ENCODE data around the gene COG2. TPM values are rescaled to one million over a fixed set of nuclear protein-coding genes. Genes with fewer than 3 reads are reported as not detected.
"Not testable (repeated sequence)": the region's sequence is repeated elsewhere in the genome, so short reads cannot be mapped to it uniquely, and the experiment has no call there.

COG2 gene
- total RNA-seq, 2 donors from 2014 or later = 22.9 to 31.0 TPM

DNA sequence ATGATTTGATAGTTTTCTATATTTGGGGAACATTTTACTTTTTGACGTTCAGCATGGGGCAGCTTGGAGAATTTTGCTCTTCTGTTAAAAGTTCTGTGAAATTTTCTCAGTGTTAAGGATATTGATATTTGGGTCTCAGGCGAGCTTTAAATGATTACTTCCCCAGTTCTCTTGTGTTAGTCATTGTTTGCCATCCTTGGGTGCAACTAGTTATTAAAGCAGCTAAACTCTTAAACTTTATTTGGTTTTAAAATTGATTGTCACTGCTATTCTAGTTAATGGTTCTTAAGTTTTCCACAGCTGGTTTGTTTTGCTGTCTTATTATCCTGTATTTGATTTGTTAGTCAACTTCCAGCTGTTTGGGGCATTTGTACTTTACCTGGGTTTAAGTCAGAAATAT lies 9.0 kb downstream of the COG2 start:
- no peaks in the 10 kb centered on the region for H3K36me3 ChIP-seq
- H3K27ac ChIP-seq = no peak overlapping the region
- H3K4me1 ChIP-seq (ENCODE audit: control insufficient read depth in 1 of 2, low read depth in 2 of 2) = no peaks in the 10 kb centered on the region
- DNase-seq (ENCODE audit: low spot score) (no peak), ATAC-seq (ENCODE audit: insufficient number of reproducible peaks, low FRiP score, low read depth) (no peak)
- TF ChIP-seq CTCF (IDR thresholded peaks at IDR 0.05) = no peak
- H3K4me3 ChIP-seq = no peak overlapping the region
- no peaks in the 10 kb centered on the region for H3K9me3 ChIP-seq
- H3K27me3 ChIP-seq (replicated peaks; ENCODE audit: insufficient read depth) = no peaks in the 10 kb centered on the region

DNA sequence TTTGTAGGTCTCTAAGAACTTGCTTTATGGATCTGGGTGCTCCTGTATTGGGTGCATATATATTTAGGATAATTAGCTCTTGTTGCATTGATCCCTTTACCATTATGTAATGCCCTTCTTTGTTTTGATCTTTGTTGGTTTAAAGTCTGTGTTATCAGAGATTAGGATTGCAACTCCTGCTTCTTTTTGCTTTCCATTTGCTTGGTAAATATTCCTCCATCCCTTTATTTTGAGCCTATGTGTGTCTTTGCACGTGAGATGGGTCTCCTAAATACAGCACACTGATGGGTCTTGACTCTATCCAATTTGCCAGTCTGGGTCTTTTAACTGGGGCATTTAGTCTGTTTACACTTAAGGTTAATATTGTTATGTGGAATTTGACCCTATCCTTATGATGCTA lies 14.4 kb downstream of the COG2 start:
- not testable (repeated sequence) for H3K4me3 ChIP-seq; ATAC-seq (ENCODE audit: insufficient number of reproducible peaks, low FRiP score, low read depth)

DNA sequence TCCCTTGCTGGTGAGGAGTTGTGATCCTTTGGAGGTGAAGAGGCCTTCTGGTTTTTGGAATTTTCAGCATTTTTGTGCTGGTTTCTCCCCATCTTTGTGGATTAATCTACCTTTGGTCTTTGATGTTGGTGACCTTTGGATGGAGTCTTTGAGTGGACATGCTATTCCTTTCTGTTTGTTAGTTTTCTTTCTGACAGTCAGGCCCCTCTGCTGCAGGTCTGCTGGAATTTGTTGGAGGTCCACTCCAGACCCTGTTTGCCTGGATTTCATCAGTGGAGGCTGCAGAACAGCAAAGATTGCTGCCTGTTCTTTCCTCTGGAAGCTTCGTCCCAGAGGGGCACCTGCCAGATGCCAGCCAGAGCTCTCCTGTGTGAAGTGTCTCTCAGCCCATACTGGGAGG lies 15.8 kb downstream of the COG2 start:
- not testable (repeated sequence) for H3K27ac ChIP-seq; ATAC-seq (ENCODE audit: insufficient number of reproducible peaks, low FRiP score, low read depth); H3K27me3 ChIP-seq (replicated peaks; ENCODE audit: insufficient read depth); H3K9me3 ChIP-seq; DNase-seq (ENCODE audit: low spot score); H3K4me3 ChIP-seq; H3K4me1 ChIP-seq (ENCODE audit: control insufficient read depth in 1 of 2, low read depth in 2 of 2); H3K36me3 ChIP-seq

More for the DNA sequence above, 14.4 kb downstream of the COG2 start:
- H3K9me3 ChIP-seq; DNase-seq (ENCODE audit: low spot score); H3K4me1 ChIP-seq (ENCODE audit: control insufficient read depth in 1 of 2, low read depth in 2 of 2); H3K36me3 ChIP-seq; H3K27ac ChIP-seq; H3K27me3 ChIP-seq (replicated peaks; ENCODE audit: insufficient read depth): not testable (repeated sequence)

GRCh38 chr1:230658691-230659090 lies 16.4 kb downstream of the COG2 start:
- ATAC-seq (ENCODE audit: insufficient number of reproducible peaks, low FRiP score, low read depth) (no peak), DNase-seq (ENCODE audit: low spot score) (no peak)
- no peak for TF ChIP-seq CTCF (IDR thresholded peaks at IDR 0.05)

DNA sequence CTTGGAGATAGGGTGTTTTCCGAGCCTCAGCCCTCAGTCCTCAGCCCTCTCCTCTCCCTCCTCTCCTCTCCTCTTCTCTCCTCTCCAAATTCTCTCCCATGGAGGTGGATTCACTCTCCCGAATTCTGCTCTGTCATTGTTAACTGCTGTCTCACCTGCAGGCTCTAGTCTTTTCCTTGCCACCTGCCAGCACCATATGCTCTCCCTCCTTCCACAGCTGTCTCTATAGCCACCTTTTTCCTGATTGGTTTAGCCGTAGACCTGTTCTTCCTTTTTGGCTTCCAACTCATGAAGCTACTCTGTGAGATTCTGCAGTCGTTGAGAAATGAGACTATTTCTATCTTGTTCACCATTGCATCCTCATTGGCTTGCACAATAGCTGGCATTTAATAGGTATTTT lies 19.7 kb downstream of the COG2 start:
- ATAC-seq (ENCODE audit: insufficient number of reproducible peaks, low FRiP score, low read depth) = no peak
- no peak overlapping the region for H3K27ac ChIP-seq
- TF ChIP-seq CTCF (IDR thresholded peaks at IDR 0.05) = no peak

More at GRCh38 chr1:230658691-230659090, 16.4 kb downstream of the COG2 start:
- Histone ChIP-seq H3K27ac (no peak overlapping the region), H3K36me3 (peaks cover 6% of the 10 kb centered on the region), H3K4me3 (no peak overlapping the region), H3K9me3 (no peaks in the 10 kb centered on the region), H3K4me1 (ENCODE audit: control insufficient read depth in 1 of 2, low read depth in 2 of 2) (no peaks in the 10 kb centered on the region), H3K27me3 (replicated peaks; ENCODE audit: insufficient read depth) (no peaks in the 10 kb centered on the region)

GRCh38 chr1:230668227-230668626 lies 25.9 kb downstream of the COG2 start:
- H3K27ac ChIP-seq = no peak overlapping the region
- no peak overlapping the region for H3K4me3 ChIP-seq
- DNase-seq (ENCODE audit: low spot score) (no peak), ATAC-seq (ENCODE audit: insufficient number of reproducible peaks, low FRiP score, low read depth) (no peak)
- H3K9me3 ChIP-seq = no peaks in the 10 kb centered on the region
- H3K36me3 ChIP-seq = peaks cover 58% of the 10 kb centered on the region
- TF ChIP-seq CTCF (IDR thresholded peaks at IDR 0.05) = no peak
- no peaks in the 10 kb centered on the region for H3K4me1 ChIP-seq (ENCODE audit: control insufficient read depth in 1 of 2, low read depth in 2 of 2)
- no peaks in the 10 kb centered on the region for H3K27me3 ChIP-seq (replicated peaks; ENCODE audit: insufficient read depth)

More for the DNA sequence above, 19.7 kb downstream of the COG2 start:
- no peak for DNase-seq (ENCODE audit: low spot score)
- Histone ChIP-seq H3K27me3 (replicated peaks; ENCODE audit: insufficient read depth) (no peaks in the 10 kb centered on the region), H3K4me1 (ENCODE audit: control insufficient read depth in 1 of 2, low read depth in 2 of 2) (no peaks in the 10 kb centered on the region), H3K36me3 (peaks cover 28% of the 10 kb centered on the region), H3K9me3 (no peaks in the 10 kb centered on the region), H3K4me3 (no peak overlapping the region)
